HUES6 (cell line): ENCODE results near the gene SMCO2.

Experiments
- H3K27ac ChIP-seq: 2 replicates; pipeline ENCODE4 v1.7.0; 2013; ENCODE audit warnings: low read depth, mild to moderate bottlenecking, low read length, inconsistent platforms
- H3K27me3 ChIP-seq: 2 replicates; pipeline ENCODE4 v1.6.1; 2013; ENCODE audit warnings: low read length; ENCODE audit not compliant: control insufficient read depth, insufficient read depth
- H3K36me3 ChIP-seq: 2 replicates; pipeline ENCODE4 v1.6.1; 2013; ENCODE audit warnings: low read length; ENCODE audit not compliant: control insufficient read depth, insufficient read depth
- H3K4me1 ChIP-seq: 2 replicates; pipeline ENCODE4 v1.6.1; 2013; ENCODE audit warnings: low read length; ENCODE audit not compliant: control insufficient read depth, insufficient read depth
- H3K4me3 ChIP-seq: 2 replicates; pipeline ENCODE4 v1.5.1; 2013; ENCODE audit warnings: low read depth, low read length
- H3K9ac ChIP-seq: one replicate; pipeline ENCODE4 v1.6.1; 2013; ENCODE audit warnings: mild to moderate bottlenecking, low read length
- H3K9me3 ChIP-seq: 2 replicates; pipeline ENCODE4 v1.6.1; 2013; ENCODE audit warnings: low read depth, low read length; ENCODE audit not compliant: control insufficient read depth, insufficient read depth

The SMCO2 gene

GRCh38 chr12:27472604-27473003 is 26.1 kb downstream of the SMCO2 start:
- Histone ChIP-seq H3K36me3 (no peaks in the 10 kb centered on the region), H3K9ac (no peak overlapping the region), H3K27me3 (no peaks in the 10 kb centered on the region), H3K9me3 (peaks cover 16% of the 10 kb centered on the region; the same call in 1 of the 2 replicates), H3K4me3 (no peak overlapping the region), H3K4me1 (no peaks in the 10 kb centered on the region), H3K27ac (no peak overlapping the region)

DNA sequence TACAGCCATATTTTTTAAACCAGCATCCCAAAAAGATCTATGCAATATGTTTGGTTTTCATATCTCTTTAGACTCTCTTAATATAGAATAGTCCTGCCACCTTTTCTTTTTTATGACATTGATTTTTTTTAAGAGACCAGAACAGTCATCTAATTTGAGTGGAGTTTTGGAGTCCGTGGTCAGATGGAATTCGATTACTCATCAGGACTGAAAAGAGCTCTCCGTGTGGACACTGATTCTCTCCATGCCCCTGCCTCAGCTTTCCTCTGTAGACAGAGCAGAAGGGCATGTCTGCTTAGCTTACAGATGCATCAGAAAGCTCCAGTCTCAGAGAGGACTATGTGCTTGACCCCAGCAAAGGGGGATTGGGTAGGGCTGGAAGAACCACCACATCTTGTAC is 27.8 kb downstream of the SMCO2 start:
- Histone ChIP-seq H3K27me3 (no peaks in the 10 kb centered on the region), H3K9ac (no peak overlapping the region), H3K27ac (no peak overlapping the region), H3K4me3 (no peak overlapping the region), H3K9me3 (peaks cover 29% of the 10 kb centered on the region), H3K4me1 (no peaks in the 10 kb centered on the region), H3K36me3 (no peaks in the 10 kb centered on the region)

DNA sequence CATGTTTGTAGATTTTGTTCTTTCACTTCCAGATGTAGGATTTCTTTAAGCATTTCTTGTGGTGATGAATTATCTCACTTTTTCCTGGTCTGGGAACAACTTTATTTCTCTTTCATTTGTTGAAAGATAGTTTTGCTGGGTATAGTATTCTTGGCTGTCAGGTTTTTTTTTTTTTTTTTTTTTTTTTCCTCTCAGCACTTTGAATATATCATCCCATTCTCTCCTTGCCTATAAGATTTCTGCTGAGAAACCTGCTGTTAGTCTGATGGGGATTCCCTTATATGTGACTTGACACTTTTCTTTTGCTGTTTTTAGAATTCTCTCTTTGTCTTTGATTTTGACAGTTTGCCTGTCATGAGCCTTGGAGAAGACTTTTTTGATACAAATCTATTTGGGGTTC is 30.5 kb downstream of the SMCO2 start:
- no peaks in the 10 kb centered on the region for H3K36me3 ChIP-seq
- H3K27ac ChIP-seq = no peak overlapping the region
- H3K4me1 ChIP-seq = no peaks in the 10 kb centered on the region
- no peak overlapping the region for H3K9ac ChIP-seq
- H3K9me3 ChIP-seq = peaks cover 29% of the 10 kb centered on the region
- no peaks in the 10 kb centered on the region for H3K27me3 ChIP-seq
- no peak overlapping the region for H3K4me3 ChIP-seq

DNA sequence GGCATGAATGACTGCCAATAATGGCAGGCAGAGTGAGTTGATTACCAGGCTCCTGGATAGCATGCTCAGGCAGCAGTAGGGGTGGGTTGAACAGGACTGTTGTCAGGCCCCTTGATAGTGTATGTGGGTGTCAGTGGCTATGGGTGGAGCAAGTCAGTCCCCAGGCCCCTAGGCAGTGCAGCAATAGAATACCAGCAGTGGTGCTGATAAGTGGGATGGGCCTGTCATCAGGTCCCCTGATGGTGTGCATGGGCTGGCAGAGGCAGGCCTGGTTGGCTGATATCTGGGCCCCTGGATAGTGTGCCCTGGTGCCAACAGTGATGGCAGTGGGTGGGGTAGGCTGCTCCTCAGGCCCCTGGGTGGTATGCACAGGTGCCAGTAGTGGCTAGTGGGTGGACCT is 32.4 kb downstream of the SMCO2 start:
- Histone ChIP-seq H3K36me3 (no peaks in the 10 kb centered on the region), H3K27ac (no peak overlapping the region), H3K9ac (no peak overlapping the region), H3K27me3 (no peaks in the 10 kb centered on the region), H3K9me3 (peaks cover 29% of the 10 kb centered on the region), H3K4me3 (no peak overlapping the region), H3K4me1 (no peaks in the 10 kb centered on the region)

DNA sequence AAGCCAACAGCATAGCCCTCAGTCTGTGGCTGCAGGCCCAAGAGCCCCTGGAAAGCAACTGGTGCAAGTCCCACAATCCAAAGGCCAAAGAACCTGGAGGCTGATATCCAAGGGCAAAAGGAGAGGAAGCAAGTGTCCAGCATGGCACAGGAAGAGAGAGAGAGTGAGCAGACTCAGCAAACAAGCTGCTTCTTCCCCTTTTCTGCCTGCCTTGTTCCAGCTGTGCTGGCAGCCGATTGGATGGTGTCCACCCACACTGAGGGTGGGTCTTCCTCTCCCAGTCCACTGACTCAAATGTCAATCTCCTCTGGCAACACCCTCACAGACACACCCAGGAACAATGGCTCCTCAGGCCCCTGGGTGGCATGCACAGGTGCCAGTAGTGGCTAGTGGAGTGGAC is 33.5 kb downstream of the SMCO2 start:
- Histone ChIP-seq H3K4me1 (no peaks in the 10 kb centered on the region), H3K36me3 (no peaks in the 10 kb centered on the region), H3K9ac (no peak overlapping the region), H3K9me3 (peaks cover 26% of the 10 kb centered on the region), H3K27ac (no peak overlapping the region), H3K4me3 (no peak overlapping the region), H3K27me3 (no peaks in the 10 kb centered on the region)

DNA sequence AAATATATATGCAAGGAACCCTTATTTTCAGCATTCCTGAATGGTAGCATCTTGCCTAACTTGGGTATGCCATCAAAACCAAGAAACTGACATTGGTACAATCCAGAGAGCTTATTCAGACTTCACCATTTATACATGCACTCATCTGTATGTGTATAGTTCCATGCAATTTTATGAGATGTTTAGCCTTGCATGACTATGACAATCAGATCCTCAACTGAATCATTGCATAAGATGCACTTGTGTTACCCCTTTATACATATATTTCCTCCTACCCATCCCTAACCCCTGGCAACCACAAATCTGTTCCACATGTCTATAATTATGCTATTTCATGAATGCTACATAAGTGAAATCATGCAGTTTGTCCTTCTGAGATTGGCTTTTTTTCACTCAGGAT is 40.4 kb downstream of the SMCO2 start:
- no peak overlapping the region for H3K27ac ChIP-seq
- no peaks in the 10 kb centered on the region for H3K36me3 ChIP-seq
- no peak overlapping the region for H3K4me3 ChIP-seq
- no peaks in the 10 kb centered on the region for H3K9me3 ChIP-seq
- no peaks in the 10 kb centered on the region for H3K4me1 ChIP-seq
- H3K9ac ChIP-seq = no peak overlapping the region
- H3K27me3 ChIP-seq = no peaks in the 10 kb centered on the region

DNA sequence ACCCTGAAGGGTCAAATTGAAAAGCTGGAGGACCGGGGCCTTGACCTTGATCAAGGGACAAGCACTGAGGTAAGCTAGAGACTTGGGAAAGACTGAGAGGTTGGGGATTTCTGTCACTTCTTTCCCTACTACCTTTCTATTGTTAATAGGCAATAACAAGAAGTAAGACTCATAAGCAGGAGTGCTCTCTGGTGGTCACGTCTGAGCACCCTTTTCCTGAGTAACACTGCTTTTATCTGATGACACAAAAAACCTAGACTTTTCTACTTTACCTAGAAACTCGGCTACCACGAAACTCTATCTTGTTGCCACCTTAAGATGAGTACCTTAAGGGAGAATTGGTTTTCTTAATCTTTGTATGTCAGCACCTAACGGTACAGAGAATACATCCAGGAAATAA is 41.9 kb downstream of the SMCO2 start:
- no peaks in the 10 kb centered on the region for H3K27me3 ChIP-seq
- no peak overlapping the region for H3K9ac ChIP-seq
- H3K9me3 ChIP-seq = no peaks in the 10 kb centered on the region

DNA sequence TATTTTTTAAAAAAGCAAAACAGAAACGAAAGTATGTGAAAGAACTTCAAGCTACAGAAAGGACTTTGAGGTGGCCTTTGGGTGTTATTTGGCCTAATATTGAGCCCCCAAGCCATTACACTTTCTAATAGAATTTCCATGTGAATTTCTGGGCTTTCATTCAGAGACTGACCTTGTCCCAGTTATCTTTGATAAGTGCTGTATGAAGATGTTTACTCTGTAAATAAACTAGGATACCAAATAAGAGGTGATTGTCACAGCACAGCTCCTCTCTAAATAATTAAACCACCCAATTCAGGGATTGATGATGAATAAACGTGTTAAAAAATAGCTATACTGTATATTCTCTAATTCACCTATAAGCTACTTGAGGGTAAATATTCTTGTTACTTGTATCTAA is 44.7 kb downstream of the SMCO2 start:
- no peaks in the 10 kb centered on the region for H3K36me3 ChIP-seq
- no peaks in the 10 kb centered on the region for H3K4me1 ChIP-seq
- no peak overlapping the region for H3K9ac ChIP-seq
- H3K9me3 ChIP-seq = no peaks in the 10 kb centered on the region
- no peak overlapping the region for H3K4me3 ChIP-seq
- H3K27me3 ChIP-seq = no peaks in the 10 kb centered on the region
- no peak overlapping the region for H3K27ac ChIP-seq

More for the DNA sequence above, 41.9 kb downstream of the SMCO2 start:
- H3K36me3 ChIP-seq = no peaks in the 10 kb centered on the region
- no peaks in the 10 kb centered on the region for H3K4me1 ChIP-seq
- no peak overlapping the region for H3K4me3 ChIP-seq
- no peak overlapping the region for H3K27ac ChIP-seq

- Histone ChIP-seq H3K9me3 (no peaks in the 10 kb centered on the region), H3K27ac (no peak overlapping the region), H3K4me1 (no peaks in the 10 kb centered on the region), H3K27me3 (no peaks in the 10 kb centered on the region), H3K9ac (no peak overlapping the region), H3K4me3 (no peak overlapping the region), H3K36me3 (no peaks in the 10 kb centered on the region)
Observed at GRCh38 chr12:27493260-27493940, 46.9 kb downstream of the SMCO2 start.

GRCh38 chr12:27497446-27497845 is 50.9 kb downstream of the SMCO2 start:
- Histone ChIP-seq H3K27ac (no peak overlapping the region), H3K9me3 (no peaks in the 10 kb centered on the region), H3K27me3 (no peaks in the 10 kb centered on the region), H3K4me3 (no peak overlapping the region), H3K36me3 (no peaks in the 10 kb centered on the region), H3K9ac (no peak overlapping the region), H3K4me1 (no peaks in the 10 kb centered on the region)

GRCh38 chr12:27498149-27498548 is 51.6 kb downstream of the SMCO2 start:
- Histone ChIP-seq H3K9ac (no peak overlapping the region), H3K9me3 (no peaks in the 10 kb centered on the region)

GRCh38 chr12:27498761-27499160 is 52.2 kb downstream of the SMCO2 start:
- H3K9ac ChIP-seq = no peak overlapping the region
- no peaks in the 10 kb centered on the region for H3K27me3 ChIP-seq
- H3K4me1 ChIP-seq = no peaks in the 10 kb centered on the region
- no peak overlapping the region for H3K27ac ChIP-seq
- no peaks in the 10 kb centered on the region for H3K9me3 ChIP-seq
- no peak overlapping the region for H3K4me3 ChIP-seq
- no peaks in the 10 kb centered on the region for H3K36me3 ChIP-seq

More at GRCh38 chr12:27498149-27498548, 51.6 kb downstream of the SMCO2 start:
- H3K4me3 ChIP-seq = no peak overlapping the region
- no peaks in the 10 kb centered on the region for H3K36me3 ChIP-seq
- H3K27ac ChIP-seq = no peak overlapping the region
- no peaks in the 10 kb centered on the region for H3K27me3 ChIP-seq
- H3K4me1 ChIP-seq = no peaks in the 10 kb centered on the region
